Measurements from ENCODE around the gene AOPEP.
A peak's percentile ranks its signal among the peaks of the same experiment; 100 is the strongest.

The AOPEP gene

GRCh38 chr9:94779693-94780290 is 53.3 kb downstream of the AOPEP start:
- DNase-seq (no peak), ATAC-seq (replicated peaks) (no peak)
- H3K27ac Mint-ChIP-seq = no peak overlapping the region
- no peaks in the 10 kb centered on the region for H3K36me3 Mint-ChIP-seq (ENCODE audit: insufficient read depth)
- H3K9me3 Mint-ChIP-seq = no peaks in the 10 kb centered on the region
- H3K4me3 Mint-ChIP-seq = no peak overlapping the region
- H3K4me1 Mint-ChIP-seq (ENCODE audit: low read depth in 2 of 2) = no peaks in the 10 kb centered on the region
- no peaks in the 10 kb centered on the region for H3K27me3 Mint-ChIP-seq

GRCh38 chr9:94780516-94780950 is 54.0 kb downstream of the AOPEP start:
- H3K4me3 Mint-ChIP-seq = no peak overlapping the region
- no peak for ATAC-seq (replicated peaks)
- H3K36me3 Mint-ChIP-seq (ENCODE audit: insufficient read depth) = no peaks in the 10 kb centered on the region
- DNase-seq = no peak
- no peaks in the 10 kb centered on the region for H3K4me1 Mint-ChIP-seq (ENCODE audit: low read depth in 2 of 2)
- no peaks in the 10 kb centered on the region for H3K9me3 Mint-ChIP-seq
- H3K27ac Mint-ChIP-seq = no peak overlapping the region
- H3K27me3 Mint-ChIP-seq = no peaks in the 10 kb centered on the region

- ATAC-seq (replicated peaks) (no peak), DNase-seq (no peak)
- peaks cover 3 to 4% of the 10 kb centered on the region in 2 donors for H3K4me1 Mint-ChIP-seq (ENCODE audit: low read depth in 2 of 2)
- no peaks in the 10 kb centered on the region for H3K9me3 Mint-ChIP-seq
- no peak overlapping the region for H3K4me3 Mint-ChIP-seq
- H3K36me3 Mint-ChIP-seq (ENCODE audit: insufficient read depth) = no peaks in the 10 kb centered on the region
- no peaks in the 10 kb centered on the region for H3K27me3 Mint-ChIP-seq
- H3K27ac Mint-ChIP-seq = no peak overlapping the region
Observed at GRCh38 chr9:94782355-94783101, 56.0 kb downstream of the AOPEP start.

DNA sequence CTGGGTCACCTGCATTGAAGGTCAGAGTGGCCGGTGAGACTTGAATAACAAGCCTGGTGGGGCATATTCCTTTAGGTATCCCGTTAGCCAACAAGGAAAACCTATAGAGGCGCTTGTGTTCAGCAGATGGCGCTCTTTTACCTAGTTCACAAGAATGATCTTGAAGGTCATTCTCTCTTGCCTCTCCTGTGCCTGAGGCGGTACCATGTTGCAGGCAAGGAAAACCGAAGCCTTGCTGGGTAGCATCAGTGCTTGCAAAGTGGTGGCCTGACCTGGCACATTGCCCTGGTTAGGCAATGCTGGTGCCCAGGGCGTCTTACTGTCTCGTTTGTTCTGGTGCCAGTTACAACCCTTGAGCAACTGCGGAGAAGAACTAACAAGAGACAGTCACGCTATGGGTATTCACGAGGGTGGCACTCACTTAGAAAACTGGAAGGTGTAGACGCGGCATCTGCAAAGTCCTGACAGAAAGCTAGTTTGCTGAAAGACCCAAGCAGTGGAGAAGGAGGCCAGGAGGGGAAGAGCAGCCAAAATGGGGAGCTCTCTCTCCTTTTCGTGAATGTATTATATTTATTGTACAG is 56.7 kb downstream of the AOPEP start:
- no peaks in the 10 kb centered on the region for H3K9me3 Mint-ChIP-seq
- peak overlapping the region in 1 of 2 donors; percentile 35 for H3K27ac Mint-ChIP-seq
- no peak overlapping the region for H3K4me3 Mint-ChIP-seq
- H3K36me3 Mint-ChIP-seq (ENCODE audit: insufficient read depth) = peaks cover under 1% of the 10 kb centered on the region
- no peaks in the 10 kb centered on the region for H3K27me3 Mint-ChIP-seq
- no peak for ATAC-seq (replicated peaks)
- DNase-seq = peak; percentile 22 to 25 (median 23)
- peaks cover 3 to 6% of the 10 kb centered on the region in 2 donors for H3K4me1 Mint-ChIP-seq (ENCODE audit: low read depth in 2 of 2)

DNA sequence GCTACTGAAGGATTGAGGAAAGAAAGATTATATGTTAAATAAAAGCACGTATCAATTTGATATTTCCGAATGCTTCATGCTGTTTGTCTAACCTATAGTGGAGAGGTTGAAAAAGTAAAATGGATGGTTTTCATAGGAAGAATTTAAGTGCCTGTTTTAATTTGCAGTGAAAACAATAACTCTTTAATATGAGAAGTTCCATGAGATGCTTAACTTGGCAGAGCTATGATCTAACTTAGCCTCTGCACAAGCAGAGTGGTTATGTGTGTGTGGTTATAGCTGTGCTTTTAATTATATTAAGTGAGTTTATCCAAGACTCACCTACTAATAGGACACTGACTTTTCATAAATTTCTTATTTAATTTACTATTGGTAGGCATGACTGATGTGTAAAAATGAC is 57.4 kb downstream of the AOPEP start:
- Mint-ChIP-seq H3K4me3 (no peak overlapping the region), H3K9me3 (no peaks in the 10 kb centered on the region), H3K27me3 (no peaks in the 10 kb centered on the region), H3K4me1 (ENCODE audit: low read depth in 2 of 2) (peaks cover 3 to 6% of the 10 kb centered on the region in 2 donors), H3K36me3 (ENCODE audit: insufficient read depth) (peaks cover 6% of the 10 kb centered on the region), H3K27ac (no peak overlapping the region)
- DNase-seq (no peak), ATAC-seq (replicated peaks) (no peak)

DNA sequence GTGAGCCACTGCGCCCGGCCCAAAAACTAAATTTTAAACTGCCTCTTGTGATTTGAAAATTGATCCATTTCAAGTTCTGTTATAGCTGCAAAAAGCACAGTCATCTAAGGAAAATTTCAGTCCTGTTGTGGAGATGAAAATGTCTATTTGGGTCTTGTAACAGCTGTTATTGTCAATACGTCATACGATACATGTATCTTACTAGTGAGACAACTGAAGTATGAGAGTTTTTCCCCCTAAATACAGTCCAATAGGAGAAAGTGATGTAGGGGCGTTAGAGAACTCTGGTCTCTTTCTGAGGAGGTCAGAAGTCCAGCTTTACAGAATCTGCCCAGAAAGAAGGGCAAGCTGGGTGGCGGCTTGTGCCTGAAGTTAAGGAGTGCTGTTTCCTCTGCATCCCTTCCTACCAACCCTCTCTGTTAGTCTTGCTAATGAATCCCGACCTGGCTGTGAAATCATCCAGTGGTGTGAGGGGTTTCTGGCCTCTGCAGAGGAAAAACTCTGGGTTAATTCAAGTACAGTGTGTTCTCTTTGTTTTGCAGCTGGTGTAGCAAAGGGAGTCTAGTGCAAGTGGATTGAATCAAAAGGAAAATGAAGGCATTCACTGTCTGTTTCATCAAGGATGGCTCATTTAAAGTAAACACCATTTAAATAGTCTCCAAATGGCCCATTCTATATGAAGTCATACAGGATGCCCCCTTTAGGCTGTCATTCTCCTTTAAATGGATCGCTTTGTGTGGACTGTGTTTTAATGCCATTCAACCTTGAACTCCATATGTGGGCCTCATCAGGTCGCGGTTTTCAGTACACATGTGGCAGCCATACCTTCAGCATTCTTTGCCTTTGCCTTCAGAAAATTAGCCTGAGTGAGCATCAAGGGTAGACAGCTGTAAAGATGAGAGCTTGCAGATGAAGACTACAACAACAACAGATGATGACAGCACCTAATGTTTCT is 59.0 kb downstream of the AOPEP start:
- Mint-ChIP-seq H3K4me1 (ENCODE audit: low read depth in 2 of 2) (peaks cover 3 to 6% of the 10 kb centered on the region in 2 donors), H3K27ac (no peak overlapping the region)

GRCh38 chr9:94786586-94786985 is 60.1 kb downstream of the AOPEP start:
- no peak overlapping the region for H3K4me3 Mint-ChIP-seq
- H3K27ac Mint-ChIP-seq = peak overlapping the region in 1 of 2 donors; percentile 11
- H3K36me3 Mint-ChIP-seq (ENCODE audit: insufficient read depth) = peaks cover 11% of the 10 kb centered on the region
- no peak for ATAC-seq (replicated peaks)
- H3K27me3 Mint-ChIP-seq = no peaks in the 10 kb centered on the region
- peaks cover 3 to 6% of the 10 kb centered on the region in 2 donors for H3K4me1 Mint-ChIP-seq (ENCODE audit: low read depth in 2 of 2)
- no peaks in the 10 kb centered on the region for H3K9me3 Mint-ChIP-seq
- no peak for DNase-seq

More for the DNA sequence above, 59.0 kb downstream of the AOPEP start:
- Mint-ChIP-seq H3K27me3 (no peaks in the 10 kb centered on the region), H3K4me3 (no peak overlapping the region), H3K9me3 (no peaks in the 10 kb centered on the region), H3K36me3 (ENCODE audit: insufficient read depth) (peaks cover 10% of the 10 kb centered on the region)
- ATAC-seq (replicated peaks) (no peak), DNase-seq (no peak)

- Mint-ChIP-seq H3K4me1 (ENCODE audit: low read depth in 2 of 2) (peaks cover 3 to 6% of the 10 kb centered on the region in 2 donors), H3K4me3 (no peak overlapping the region), H3K9me3 (no peaks in the 10 kb centered on the region), H3K27me3 (no peaks in the 10 kb centered on the region), H3K27ac (peak overlapping the region in 1 of 2 donors; percentile 11), H3K36me3 (ENCODE audit: insufficient read depth) (peaks cover 13% of the 10 kb centered on the region)
- ATAC-seq (replicated peaks) (peak; percentile 27), DNase-seq (no peak)
Observed at GRCh38 chr9:94787266-94787665, 60.8 kb downstream of the AOPEP start.

GRCh38 chr9:94788570-94789105 is 62.1 kb downstream of the AOPEP start:
- Mint-ChIP-seq H3K4me3 (no peak overlapping the region), H3K27me3 (no peaks in the 10 kb centered on the region), H3K4me1 (ENCODE audit: low read depth in 2 of 2) (peaks cover 6 to 7% of the 10 kb centered on the region in 2 donors), H3K9me3 (no peaks in the 10 kb centered on the region), H3K36me3 (ENCODE audit: insufficient read depth) (peaks cover 13% of the 10 kb centered on the region), H3K27ac (peak overlapping the region in 1 of 2 donors; percentile 22)
- no peak for DNase-seq
- no peak for ATAC-seq (replicated peaks)

DNA sequence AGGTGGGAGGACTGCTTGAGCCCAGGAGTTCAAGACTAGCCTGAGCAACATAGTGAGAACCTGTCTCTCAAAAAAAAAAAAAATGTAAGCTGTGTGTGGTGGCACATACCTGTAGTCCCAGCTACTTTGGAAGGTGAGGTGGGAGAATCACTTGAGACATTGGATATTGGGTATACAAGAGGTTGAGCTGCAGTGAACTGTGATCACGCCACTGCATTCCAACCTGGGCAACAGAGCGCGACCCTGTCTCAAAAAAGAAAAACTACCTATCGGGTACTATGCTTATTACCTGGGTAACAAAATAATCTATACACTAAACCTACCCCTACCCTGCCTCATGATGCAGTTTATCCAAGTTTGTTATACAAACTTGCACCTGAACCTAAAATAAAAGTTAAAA is 64.9 kb downstream of the AOPEP start:
- no peak for ATAC-seq (replicated peaks)

GRCh38 chr9:94792511-94792910 is 66.0 kb downstream of the AOPEP start:
- H3K9me3 Mint-ChIP-seq = no peaks in the 10 kb centered on the region
- peak overlapping the region in 1 of 2 donors; percentile 13 for H3K27ac Mint-ChIP-seq
- H3K27me3 Mint-ChIP-seq = no peaks in the 10 kb centered on the region
- H3K36me3 Mint-ChIP-seq (ENCODE audit: insufficient read depth) = peaks cover 13% of the 10 kb centered on the region
- H3K4me3 Mint-ChIP-seq = peak overlapping the region in 1 of 2 donors; percentile 47
- ATAC-seq (replicated peaks) = peak; percentile 33
- no peak for DNase-seq
- H3K4me1 Mint-ChIP-seq (ENCODE audit: low read depth in 2 of 2) = peaks cover 4 to 7% of the 10 kb centered on the region in 2 donors

More for the DNA sequence above, 64.9 kb downstream of the AOPEP start:
- H3K9me3 Mint-ChIP-seq = no peaks in the 10 kb centered on the region
- no peak overlapping the region for H3K4me3 Mint-ChIP-seq
- peaks cover 13% of the 10 kb centered on the region for H3K36me3 Mint-ChIP-seq (ENCODE audit: insufficient read depth)
- no peak overlapping the region for H3K27ac Mint-ChIP-seq
- no peaks in the 10 kb centered on the region for H3K27me3 Mint-ChIP-seq
- H3K4me1 Mint-ChIP-seq (ENCODE audit: low read depth in 2 of 2) = peaks cover 7 to 11% of the 10 kb centered on the region in 2 donors
- no peak for DNase-seq

GRCh38 chr9:94794476-94795167 is 68.1 kb downstream of the AOPEP start:
- peak overlapping the region in 1 of 2 donors; percentile 64 for H3K27ac Mint-ChIP-seq

More at GRCh38 chr9:94794476-94795167, 68.1 kb downstream of the AOPEP start:
- ATAC-seq (replicated peaks) = no peak
- no peak overlapping the region for H3K4me3 Mint-ChIP-seq
- peaks cover 7% of the 10 kb centered on the region for H3K36me3 Mint-ChIP-seq (ENCODE audit: insufficient read depth)
- no peak for DNase-seq
- H3K27me3 Mint-ChIP-seq = no peaks in the 10 kb centered on the region
- no peaks in the 10 kb centered on the region for H3K9me3 Mint-ChIP-seq
- H3K4me1 Mint-ChIP-seq (ENCODE audit: low read depth in 2 of 2) = peaks cover 4% of the 10 kb centered on the region in 2 donors

Data from effector memory CD8-positive, alpha-beta T cell (primary cell).